ENCODE results near the gene PIP5KL1.

GRCh38 chr9:127897193-127897692 lies 33.3 kb downstream of the PIP5KL1 start:
- no peak for TF ChIP-seq CTCF (IDR thresholded peaks at IDR 0.05)
- TF ChIP-seq POLR2A (IDR thresholded peaks at IDR 0.05): peak; percentile 22
- no peak for TF ChIP-seq EP300 (IDR thresholded peaks at IDR 0.05)

All from ovary (tissue), 3 donors.